GM04503 (cell line): ENCODE data around the gene LYL1.

Source experiments
- DNase-seq: peaks from one replicate; pipeline ENCODE4 v3.0.0-alpha.2; 2012; ENCODE audit warnings: low read depth

LYL1 gene

GRCh38 chr19:13129384-13129783, 26.7 kb upstream of the LYL1 start:
- no peak for DNase-seq

- DNase-seq: no peak
Observed at GRCh38 chr19:13128583-13128982, 25.9 kb upstream of the LYL1 start.

- no peak for DNase-seq
Observed at GRCh38 chr19:13127811-13128575, 25.3 kb upstream of the LYL1 start.

- no peak for DNase-seq
Observed at GRCh38 chr19:13127051-13127450, 24.4 kb upstream of the LYL1 start.

- no peak for DNase-seq
Observed at GRCh38 chr19:13122980-13123957, 20.6 kb upstream of the LYL1 start.

- DNase-seq: no peak
Observed at GRCh38 chr19:13122275-13122878, 19.7 kb upstream of the LYL1 start.

- no peak for DNase-seq
Observed at GRCh38 chr19:13121551-13122274, 19.1 kb upstream of the LYL1 start.

GRCh38 chr19:13120817-13121216, 18.2 kb upstream of the LYL1 start:
- no peak for DNase-seq

GRCh38 chr19:13120031-13120430, 17.4 kb upstream of the LYL1 start:
- DNase-seq: no peak

- DNase-seq: no peak
Observed at GRCh38 chr19:13119627-13120026, 17.0 kb upstream of the LYL1 start.

- DNase-seq: no peak
Observed at GRCh38 chr19:13118424-13119193, 16.0 kb upstream of the LYL1 start.

GRCh38 chr19:13117772-13118423, 15.2 kb upstream of the LYL1 start, which contains the start of gene NACC1:
NACC1 (plus strand) TSS chr19:13118264; CDS start chr19:13135208, 16,944 bp downstream.
- no peak for DNase-seq

GRCh38 chr19:13117176-13117771, 14.6 kb upstream of the LYL1 start:
- no peak for DNase-seq

GRCh38 chr19:13116282-13117175, 13.9 kb upstream of the LYL1 start, which contains the start of gene TRMT1:
TRMT1 (minus strand) TSS chr19:13116740; CDS start chr19:13116399, 341 bp downstream.
- peak; percentile 69 for DNase-seq

- DNase-seq: no peak
Observed at GRCh38 chr19:13115936-13116281, 13.3 kb upstream of the LYL1 start.

- no peak for DNase-seq
Observed at GRCh38 chr19:13112555-13112954, 9.9 kb upstream of the LYL1 start.

GRCh38 chr19:13110099-13110610, 7.5 kb upstream of the LYL1 start:
- no peak for DNase-seq

GRCh38 chr19:13109361-13110098, 6.9 kb upstream of the LYL1 start:
- no peak for DNase-seq
